Common myeloid progenitor, CD34-positive (primary cell): ENCODE data around the gene CCDC9.
A peak's percentile ranks its signal among the peaks of the same experiment; 100 is the strongest.

ENCODE experiments used
- CTCF ChIA-PET: fragments of 350-600 bp; sonication (Branson Sonifier 250); formaldehyde crosslinking; loops from one replicate; lab custom pipeline; 2021; ENCODE audit warnings: antibody characterized with exemption; lab: Charles Lee
- POLR2A ChIA-PET: fragments of 350-600 bp; sonication (Branson Sonifier 250); formaldehyde crosslinking; loops from one replicate; lab custom pipeline; 2021; ENCODE audit warnings: antibody characterized with exemption; lab: Charles Lee
- DNase-seq, 3 donors: peaks; one replicate each; pipeline versions ENCODE4 v3.0.0 to v3.0.0-alpha.2; 2013
- H3K27ac ChIP-seq, 2 experiments: 1 replicate in 1 of 2; 2 replicates in 1 of 2; pipeline ENCODE4 v1.7.0; 2013; ENCODE audit warnings: inconsistent platforms in 2 of 2, low read length in 2 of 2, mild to moderate bottlenecking in 2 of 2, low read depth in 1 of 2, moderate library complexity in 1 of 2; ENCODE audit not compliant: severe bottlenecking in 2 of 2, insufficient read depth in 1 of 2, poor library complexity in 1 of 2
- H3K27me3 ChIP-seq, 5 experiments: replicated peaks in 2 of 5; 1 replicate in 3 of 5; 2 replicates in 2 of 5; pipeline versions ENCODE4 v1.6.1 to v1.7.0; 2013; ENCODE audit warnings: low read length in 4 of 5, mild to moderate bottlenecking in 2 of 5, moderate library complexity in 2 of 5, inconsistent platforms in 1 of 5; ENCODE audit not compliant: insufficient read depth in 5 of 5, control insufficient read depth in 4 of 5
- H3K36me3 ChIP-seq, 4 experiments: 1 replicate in 2 of 4; 2 replicates in 2 of 4; pipeline versions ENCODE4 v1.6.1 to v1.7.0; 2013; ENCODE audit warnings: low read length in 3 of 4, control low read depth in 1 of 4, mild to moderate bottlenecking in 1 of 4; ENCODE audit not compliant: control insufficient read depth in 4 of 4, insufficient read depth in 4 of 4
- H3K4me1 ChIP-seq, 4 experiments: 1 replicate in 3 of 4; 2 replicates in 1 of 4; pipeline versions ENCODE4 v1.6.1 to v1.7.1; 2013; ENCODE audit warnings: low read length in 3 of 4, mild to moderate bottlenecking in 3 of 4, control low read depth in 1 of 4, inconsistent platforms in 1 of 4, moderate library complexity in 1 of 4; ENCODE audit not compliant: control insufficient read depth in 4 of 4, insufficient read depth in 4 of 4; ENCODE audit errors: control extremely low read depth in 1 of 4
- H3K4me3 ChIP-seq, 7 experiments: 1 replicate in 4 of 7; 2 replicates in 3 of 7; pipeline versions ENCODE4 v1.5.1 to v1.7.0; 2013; ENCODE audit warnings: mild to moderate bottlenecking in 7 of 7, low read length in 6 of 7, moderate library complexity in 6 of 7, inconsistent platforms in 2 of 7, low read depth in 2 of 7, control low read depth in 1 of 7; ENCODE audit not compliant: insufficient read depth in 4 of 7, control insufficient read depth in 1 of 7; ENCODE audit errors: extremely low read depth in 1 of 7
- H3K9me3 ChIP-seq, 5 experiments: 1 replicate in 4 of 5; 2 replicates in 1 of 5; pipeline versions ENCODE4 v1.6.1 to v1.7.1; 2013; ENCODE audit warnings: low read length in 4 of 5, mild to moderate bottlenecking in 2 of 5, inconsistent platforms in 1 of 5, low read depth in 1 of 5, moderate library complexity in 1 of 5; ENCODE audit not compliant: control insufficient read depth in 4 of 5, insufficient read depth in 2 of 5; ENCODE audit errors: control extremely low read depth in 1 of 5
- WGBS: methylation state at CpG from one replicate; pipeline ENCODE4 v1.1.5; 2013; ENCODE audit not compliant: insufficient coverage; 5-methylcytosine and 5-hydroxymethylcytosine counted together

Gene CCDC9

DNA sequence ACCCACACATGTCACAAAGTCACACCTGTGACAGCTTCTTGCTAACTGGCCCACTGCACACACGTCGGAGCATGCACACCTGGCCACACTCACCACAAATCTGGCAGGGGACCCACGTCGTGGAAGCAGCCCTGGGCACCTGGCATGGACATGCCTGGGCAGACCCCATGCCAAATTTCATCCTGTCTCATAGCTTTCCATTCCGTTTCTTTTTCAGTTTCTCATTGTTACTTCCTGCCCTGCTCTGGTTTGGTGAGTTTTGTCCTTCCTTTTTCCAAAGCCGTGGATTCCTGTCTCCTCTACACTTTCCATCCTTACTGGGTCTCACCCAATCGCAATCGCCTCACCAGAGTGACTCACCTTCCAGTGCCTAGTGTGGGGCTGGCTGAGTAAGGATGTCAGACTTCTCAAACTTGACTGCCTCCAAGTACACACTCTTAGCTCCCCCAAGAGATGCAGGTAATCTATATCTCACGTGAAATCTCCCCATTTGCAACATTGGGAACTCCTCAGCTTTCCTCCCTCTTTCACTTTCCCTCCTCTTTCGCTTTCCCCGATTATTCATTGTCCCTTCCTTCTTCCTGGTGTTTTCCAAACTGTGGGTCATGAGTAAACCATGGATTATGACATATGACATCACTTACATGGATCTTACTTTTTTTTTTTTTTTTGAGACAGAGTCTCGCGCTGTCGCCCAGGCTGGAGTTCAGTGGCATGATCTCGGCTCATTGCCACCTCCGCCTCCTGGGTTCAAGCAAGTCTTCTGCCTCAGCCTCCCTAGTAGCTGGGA, 23.7 kb upstream of the CCDC9 start:
- H3K4me3 ChIP-seq, result no peak overlapping the region
- POLR2A ChIA-PET, result interaction anchor here (0.6 to 0.7 kb wide), 2 partner anchors 11 to 19 kb away, joined by 3 read pairs; no protein-coding TSS in a partner anchor

DNA sequence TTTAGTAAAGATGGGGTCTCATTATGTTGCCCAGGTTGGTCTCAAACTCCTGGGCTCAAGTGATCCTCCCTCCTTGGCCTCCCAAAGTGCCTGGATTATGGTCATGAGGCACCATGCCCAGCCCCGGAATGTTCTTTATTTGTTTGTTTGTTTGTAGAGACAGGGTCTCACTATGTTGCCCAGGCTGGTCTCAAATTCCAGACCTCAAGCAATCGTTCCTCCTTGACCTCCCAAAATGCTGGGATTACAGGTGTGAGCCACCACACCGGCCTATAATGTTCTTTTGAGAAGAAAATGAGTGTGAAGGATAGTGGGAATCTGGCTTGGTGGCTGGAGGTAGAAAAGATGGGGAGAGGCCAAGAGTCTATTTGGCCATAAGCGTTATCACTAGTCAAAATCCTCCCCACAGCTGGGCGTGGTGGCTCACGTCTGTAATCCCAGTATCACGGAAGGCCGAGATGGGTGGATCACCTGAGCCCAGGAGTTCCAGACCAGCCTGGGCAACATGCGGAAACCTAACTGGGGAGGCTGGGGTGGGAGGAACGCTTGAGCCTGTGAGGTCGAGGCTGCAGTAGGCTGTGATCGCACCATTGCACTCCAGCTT, 20.2 kb upstream of the CCDC9 start:
- Histone ChIP-seq H3K36me3 (no peaks in the 10 kb centered on the region), H3K27me3 (peaks cover 0 to 28% (median 19%) of the 10 kb centered on the region in 5 experiments), H3K9me3 (no peaks in the 10 kb centered on the region), H3K4me3 (no peak overlapping the region), H3K27ac (no peak overlapping the region), H3K4me1 (peaks cover 0 to 33% (median 14%) of the 10 kb centered on the region in 4 experiments)
- DNase-seq, result no peak
- POLR2A ChIA-PET, result no interaction called here
- WGBS, result 98% methylated on average over 5 of the region's 12 CpGs
- CTCF ChIA-PET, result no interaction called here

More for the DNA sequence above, 23.7 kb upstream of the CCDC9 start:
- CTCF ChIA-PET, result interaction anchor here (0.6 to 1.4 kb wide), 3 partner anchors 11 to 107 kb away, joined by 3 to 4 read pairs (median 3); no protein-coding TSS in a partner anchor
- H3K9me3 ChIP-seq, result no peaks in the 10 kb centered on the region
- WGBS, result 68% methylated on average over 13 of the region's 16 CpGs
- H3K27ac ChIP-seq, result no peak overlapping the region
- H3K27me3 ChIP-seq, result peaks cover 0 to 40% (median 15%) of the 10 kb centered on the region in 5 experiments
- DNase-seq, result peak in 1 of 3 donors; percentile 19
- H3K4me1 ChIP-seq, result peaks cover 0 to 44% (median 40%) of the 10 kb centered on the region in 4 experiments
- no peaks in the 10 kb centered on the region for H3K36me3 ChIP-seq

DNA sequence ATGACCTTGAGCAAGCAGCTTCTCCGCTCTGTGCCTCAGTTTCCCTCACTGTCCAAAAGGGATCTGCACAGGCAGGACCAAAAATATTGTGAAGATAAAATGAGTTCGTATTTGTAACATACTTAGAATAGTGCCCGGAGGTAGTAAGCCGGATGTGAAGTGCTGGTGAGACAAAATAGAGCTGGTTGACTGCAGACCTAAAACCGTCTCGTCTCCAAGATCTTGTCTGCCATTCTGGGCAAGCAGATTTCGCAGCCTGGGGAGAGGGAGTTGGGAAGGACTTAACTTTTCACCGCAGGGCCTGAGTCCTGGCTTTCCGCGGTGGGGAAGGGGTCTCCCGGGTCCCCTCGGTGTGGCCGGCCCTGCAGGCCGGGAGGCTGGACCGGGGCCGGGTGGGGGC, 17.2 kb upstream of the CCDC9 start:
- no peaks in the 10 kb centered on the region for H3K9me3 ChIP-seq
- WGBS, result 10% methylated on average over 11 of the region's 16 CpGs
- DNase-seq, result peak in 2 of 3 donors; percentile 42 to 46
- no peak overlapping the region for H3K27ac ChIP-seq
- ChIA-PET POLR2A (interaction anchor here (4.0 kb wide), 1 partner anchor 13 kb away, joined by 23 read pairs; no protein-coding TSS in a partner anchor), CTCF (interaction anchor here (2.3 kb wide), 1 partner anchor 13 kb away, joined by 6 read pairs; no protein-coding TSS in a partner anchor)
- H3K36me3 ChIP-seq, result no peaks in the 10 kb centered on the region
- H3K4me1 ChIP-seq, result peaks cover 0 to 44% (median 22%) of the 10 kb centered on the region in 4 experiments
- peaks cover 0 to 39% (median 26%) of the 10 kb centered on the region in 5 experiments for H3K27me3 ChIP-seq
- H3K4me3 ChIP-seq, result peak overlapping the region in 3 of 7 experiments; percentile 28 to 45 (median 43)

DNA sequence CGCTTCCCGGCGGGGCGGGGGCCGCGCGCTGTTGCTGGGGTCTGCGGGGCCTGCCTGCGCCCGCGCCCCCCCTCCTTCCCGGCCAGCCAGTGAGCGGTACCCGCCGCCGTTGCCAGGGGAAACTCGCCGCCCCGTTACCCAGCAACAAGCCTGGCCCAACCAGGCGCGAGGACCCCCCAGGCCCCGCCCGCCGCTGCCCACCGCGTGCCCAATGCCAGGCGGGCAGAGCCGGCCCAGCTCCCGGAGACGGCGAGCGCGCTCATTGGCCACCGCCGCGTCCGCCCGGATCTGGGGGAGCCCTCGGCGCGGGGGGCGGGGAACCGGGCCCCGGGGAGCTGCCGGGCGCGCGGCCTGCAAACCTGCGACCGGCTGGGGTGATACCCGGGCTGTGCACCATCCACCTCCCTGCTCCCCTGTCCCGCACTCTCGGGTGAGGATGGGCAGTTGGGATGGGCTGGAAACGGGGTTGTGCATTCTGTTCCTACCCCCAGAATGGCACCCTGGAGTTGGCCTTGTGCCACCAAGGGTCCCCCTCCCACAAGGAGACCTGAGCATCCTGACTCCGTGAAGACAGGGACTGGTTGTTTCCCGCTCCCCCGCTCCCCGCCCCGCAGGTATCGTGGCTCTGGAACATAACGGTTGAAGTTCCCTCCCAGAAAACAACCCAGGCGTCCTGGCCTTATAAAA, 16.6 kb upstream of the CCDC9 start:
- Histone ChIP-seq H3K4me3 (peak overlapping the region in 1 of 7 experiments; percentile 43), H3K4me1 (peaks cover 0 to 46% (median 25%) of the 10 kb centered on the region in 4 experiments), H3K27me3 (peaks cover 0 to 39% (median 26%) of the 10 kb centered on the region in 5 experiments), H3K9me3 (no peaks in the 10 kb centered on the region), H3K27ac (no peak overlapping the region), H3K36me3 (no peaks in the 10 kb centered on the region)
- DNase-seq, result peak in 2 of 3 donors; percentile 74 to 81
- under 1% methylated on average over 55 of the region's 62 CpGs for WGBS
- POLR2A ChIA-PET, result interaction anchor here (4.0 kb wide), 1 partner anchor 14 kb away, joined by 23 read pairs; no protein-coding TSS in a partner anchor
- CTCF ChIA-PET, result interaction anchor here (2.3 kb wide), 1 partner anchor 13 kb away, joined by 6 read pairs; no protein-coding TSS in a partner anchor

DNA sequence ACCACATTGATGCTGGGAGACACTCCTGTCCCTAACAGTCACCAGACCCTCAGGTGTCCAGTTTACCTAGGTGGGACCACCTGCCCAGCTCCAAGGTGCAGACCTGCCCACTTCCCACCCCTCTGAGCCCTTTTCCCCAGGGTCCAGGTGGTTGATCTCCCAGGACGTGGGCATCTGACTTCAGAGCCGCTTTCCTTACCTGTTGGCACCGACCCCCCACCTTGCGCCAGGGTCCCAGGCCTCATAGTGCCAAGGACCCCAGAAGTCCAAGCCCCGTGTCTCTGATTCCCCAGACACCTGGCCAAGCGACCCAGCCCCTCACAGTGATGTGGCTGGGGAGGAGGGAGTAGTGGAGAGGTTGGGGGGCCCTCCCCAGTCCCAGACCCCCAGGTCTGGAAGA, 15.8 kb upstream of the CCDC9 start:
- Histone ChIP-seq H3K27ac (no peak overlapping the region), H3K4me1 (peaks cover 0 to 49% (median 27%) of the 10 kb centered on the region in 4 experiments), H3K36me3 (no peaks in the 10 kb centered on the region), H3K4me3 (no peak overlapping the region), H3K27me3 (peaks cover 0 to 39% (median 26%) of the 10 kb centered on the region in 5 experiments), H3K9me3 (no peaks in the 10 kb centered on the region)
- WGBS, result 66% methylated on average over 5 of the region's 6 CpGs
- POLR2A ChIA-PET, result interaction anchor here (4.0 kb wide), 1 partner anchor 15 kb away, joined by 23 read pairs; no protein-coding TSS in a partner anchor
- CTCF ChIA-PET, result no interaction called here
- DNase-seq, result no peak

DNA sequence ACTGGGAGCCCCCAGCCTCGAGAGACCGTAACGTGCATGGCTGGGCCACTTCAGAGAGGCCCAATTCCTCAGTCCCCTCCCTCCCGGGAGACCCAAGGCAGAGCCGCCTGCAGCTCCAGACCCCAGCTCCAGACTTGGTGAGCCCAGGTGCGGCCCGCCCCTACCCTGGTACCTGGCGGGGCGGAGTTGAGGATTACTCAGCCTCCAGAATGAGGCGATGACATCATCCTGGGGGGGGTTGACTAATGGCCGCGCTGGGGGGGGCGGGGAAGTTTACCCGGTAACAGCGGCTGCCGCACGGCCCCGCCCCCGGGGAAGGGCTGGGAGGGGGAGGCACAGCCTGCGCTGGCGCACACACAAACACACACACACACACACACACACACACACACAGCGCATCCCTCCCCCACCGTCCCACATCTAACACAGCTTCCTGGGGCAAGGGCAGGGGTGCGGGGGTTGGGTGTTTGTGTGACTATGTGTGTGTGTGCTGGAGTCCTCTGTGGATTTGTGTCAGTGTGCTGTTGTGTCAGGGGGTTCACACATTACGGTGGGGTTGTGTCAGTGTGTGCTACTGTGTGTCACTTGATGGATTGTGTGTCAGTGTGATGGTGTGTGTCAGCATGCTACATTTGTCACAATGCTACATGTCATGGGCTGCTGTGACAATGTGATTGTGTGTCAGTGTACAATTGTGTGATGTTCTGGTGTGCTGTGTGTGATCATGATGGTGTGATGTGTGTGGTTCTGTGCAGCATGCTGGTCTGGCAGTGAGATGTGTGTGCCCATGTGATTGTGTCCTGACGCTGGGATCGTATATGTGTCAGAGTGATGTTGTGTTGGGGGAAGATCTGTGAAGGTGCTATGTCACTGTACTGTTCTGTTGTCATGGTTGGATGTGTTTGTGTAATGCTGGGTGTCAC, 15.1 kb upstream of the CCDC9 start:
- no peaks in the 10 kb centered on the region for H3K9me3 ChIP-seq
- WGBS, result 13% methylated on average over 6 of the region's 27 CpGs
- no peaks in the 10 kb centered on the region for H3K36me3 ChIP-seq
- peak overlapping the region in 1 of 7 experiments; percentile 11 for H3K4me3 ChIP-seq
- ChIA-PET POLR2A (interaction anchor here (4.0 kb wide), 1 partner anchor 15 kb away, joined by 23 read pairs; no protein-coding TSS in a partner anchor), CTCF (no interaction called here)
- H3K27ac ChIP-seq, result no peak overlapping the region
- peaks cover 0 to 49% (median 27%) of the 10 kb centered on the region in 4 experiments for H3K4me1 ChIP-seq
- H3K27me3 ChIP-seq, result peaks cover 0 to 39% (median 26%) of the 10 kb centered on the region in 5 experiments
- DNase-seq, result peak; percentile 80 to 90 (median 90)
